Thyroid gland (tissue), 4 donors: ENCODE data around the gene PROC.

Source experiments
- POLR2A ChIP-seq, 2 donors: fragments of 450-650 bp; IDR thresholded peaks; one replicate each; pipeline ENCODE4 v1.6.1; 2017; ENCODE audit warnings: antibody characterized with exemption in 2 of 2, mild to moderate bottlenecking in 2 of 2, moderate library complexity in 1 of 2
- TF ChIP-seq, protein P1 (sequence below), 6 experiments: fragments of 200-600 bp in 3 of 6; fragments of 450-650 bp in 3 of 6; sonication (generic) in 3 of 6; IDR thresholded peaks; one replicate each; pipeline ENCODE4 v1.5.1; 2016 to 2019; ENCODE audit warnings: antibody characterized with exemption in 6 of 6, mild to moderate bottlenecking in 2 of 6, inconsistent platforms in 1 of 6, moderate library complexity in 1 of 6

DNA sequence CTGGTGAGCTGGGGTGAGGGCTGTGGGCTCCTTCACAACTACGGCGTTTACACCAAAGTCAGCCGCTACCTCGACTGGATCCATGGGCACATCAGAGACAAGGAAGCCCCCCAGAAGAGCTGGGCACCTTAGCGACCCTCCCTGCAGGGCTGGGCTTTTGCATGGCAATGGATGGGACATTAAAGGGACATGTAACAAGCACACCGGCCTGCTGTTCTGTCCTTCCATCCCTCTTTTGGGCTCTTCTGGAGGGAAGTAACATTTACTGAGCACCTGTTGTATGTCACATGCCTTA is 10.5 kb downstream of the PROC start:
- TF ChIP-seq, protein P1, sequence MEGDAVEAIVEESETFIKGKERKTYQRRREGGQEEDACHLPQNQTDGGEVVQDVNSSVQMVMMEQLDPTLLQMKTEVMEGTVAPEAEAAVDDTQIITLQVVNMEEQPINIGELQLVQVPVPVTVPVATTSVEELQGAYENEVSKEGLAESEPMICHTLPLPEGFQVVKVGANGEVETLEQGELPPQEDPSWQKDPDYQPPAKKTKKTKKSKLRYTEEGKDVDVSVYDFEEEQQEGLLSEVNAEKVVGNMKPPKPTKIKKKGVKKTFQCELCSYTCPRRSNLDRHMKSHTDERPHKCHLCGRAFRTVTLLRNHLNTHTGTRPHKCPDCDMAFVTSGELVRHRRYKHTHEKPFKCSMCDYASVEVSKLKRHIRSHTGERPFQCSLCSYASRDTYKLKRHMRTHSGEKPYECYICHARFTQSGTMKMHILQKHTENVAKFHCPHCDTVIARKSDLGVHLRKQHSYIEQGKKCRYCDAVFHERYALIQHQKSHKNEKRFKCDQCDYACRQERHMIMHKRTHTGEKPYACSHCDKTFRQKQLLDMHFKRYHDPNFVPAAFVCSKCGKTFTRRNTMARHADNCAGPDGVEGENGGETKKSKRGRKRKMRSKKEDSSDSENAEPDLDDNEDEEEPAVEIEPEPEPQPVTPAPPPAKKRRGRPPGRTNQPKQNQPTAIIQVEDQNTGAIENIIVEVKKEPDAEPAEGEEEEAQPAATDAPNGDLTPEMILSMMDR (IDR thresholded peaks at IDR 0.05), result no peak
- no peak for TF ChIP-seq POLR2A (IDR thresholded peaks at IDR 0.05)
